Right atrium auricular region (tissue), 2 donors: ENCODE measurements around the gene EFCAB5. TPM values are rescaled to one million over a fixed set of nuclear protein-coding genes. Genes with fewer than 3 reads are reported as not detected.
"Not testable (repeated sequence)": the region's sequence is repeated elsewhere in the genome, so short reads cannot be mapped to it uniquely, and the experiment has no call there.

Experiments used
- DNase-seq: peaks from one replicate; pipeline ENCODE4 v3.0.0-alpha.2; 2019; ENCODE audit warnings: low spot score
- H3K27ac ChIP-seq, 2 donors: fragments of 200-600 bp; sonication (generic); 1 replicate in 1 of 2; 2 replicates in 1 of 2; pipeline ENCODE4 v1.5.1; 2016 to 2019
- H3K27me3 ChIP-seq, 2 donors: fragments of 200-600 bp; sonication (generic); one replicate each; pipeline versions ENCODE4 v1.5.1 to v1.6.0; 2017 to 2019
- H3K36me3 ChIP-seq: fragments of 200-600 bp; sonication (generic); one replicate; pipeline ENCODE4 v1.5.1; 2016
- H3K4me1 ChIP-seq, 2 donors: fragments of 200-600 bp; sonication (generic); one replicate each; pipeline versions ENCODE4 v1.5.1 to v1.6.0; 2017 to 2019
- H3K4me3 ChIP-seq, 2 donors: fragments of 200-600 bp; sonication (generic); 1 replicate in 1 of 2; 2 replicates in 1 of 2; pipeline ENCODE4 v1.5.1; 2017 to 2019; ENCODE audit warnings: mild to moderate bottlenecking in 1 of 2, moderate library complexity in 1 of 2
- H3K9me3 ChIP-seq, 2 donors: fragments of 200-600 bp; sonication (generic); one replicate each; pipeline ENCODE4 v1.5.1; 2019
- CTCF ChIP-seq, 2 donors: fragments of 200-600 bp; sonication (generic); IDR thresholded peaks; one replicate each; pipeline ENCODE4 v1.5.1; 2019; ENCODE audit warnings: antibody characterized with exemption in 2 of 2
- total RNA-seq, 2 donors: library from RNA; depleted of rRNA; stranded (reverse); fragments of >200 nt; gene quantifications; one replicate each; pipeline ENCODE4 v1.1.0, GENCODE V29; 2016

The EFCAB5 gene
- total RNA-seq, 2 donors from 2014 or later: not detected

GRCh38 chr17:30132615-30133014 lies 191.2 kb downstream of the EFCAB5 start:
- Histone ChIP-seq H3K9me3 (no peaks in the 10 kb centered on the region), H3K27me3 (no peaks in the 10 kb centered on the region), H3K27ac (no peak overlapping the region), H3K4me3 (no peak overlapping the region), H3K36me3 (peaks cover 11% of the 10 kb centered on the region), H3K4me1 (no peaks in the 10 kb centered on the region)
- TF ChIP-seq CTCF (IDR thresholded peaks at IDR 0.05): no peak
- DNase-seq: no peak

- no peak for TF ChIP-seq CTCF (IDR thresholded peaks at IDR 0.05)
- Histone ChIP-seq H3K9me3 (no peaks in the 10 kb centered on the region), H3K4me3 (no peak overlapping the region), H3K36me3 (peaks cover 7% of the 10 kb centered on the region), H3K27me3 (no peaks in the 10 kb centered on the region), H3K4me1 (peaks cover 0 to 3% of the 10 kb centered on the region in 2 donors), H3K27ac (no peak overlapping the region)
- DNase-seq: no peak
Observed at GRCh38 chr17:30133197-30133596, 191.8 kb downstream of the EFCAB5 start.

- no peak for DNase-seq
- H3K36me3 ChIP-seq: peaks cover 7% of the 10 kb centered on the region
- TF ChIP-seq CTCF (IDR thresholded peaks at IDR 0.05): no peak
- H3K27ac ChIP-seq: no peak overlapping the region
- no peaks in the 10 kb centered on the region for H3K27me3 ChIP-seq
- H3K4me1 ChIP-seq: peaks cover 0 to 6% of the 10 kb centered on the region in 2 donors
- H3K9me3 ChIP-seq: no peaks in the 10 kb centered on the region
- no peak overlapping the region for H3K4me3 ChIP-seq
Observed at GRCh38 chr17:30134551-30134950, 193.1 kb downstream of the EFCAB5 start.

- Histone ChIP-seq H3K27ac (no peak overlapping the region), H3K4me1 (peaks cover 0 to 6% of the 10 kb centered on the region in 2 donors), H3K27me3 (no peaks in the 10 kb centered on the region), H3K4me3 (no peak overlapping the region), H3K36me3 (peaks cover 7% of the 10 kb centered on the region), H3K9me3 (no peaks in the 10 kb centered on the region)
- DNase-seq: no peak
- no peak for TF ChIP-seq CTCF (IDR thresholded peaks at IDR 0.05)
Observed at GRCh38 chr17:30137158-30137557, 195.7 kb downstream of the EFCAB5 start.

GRCh38 chr17:30147860-30148259 lies 206.4 kb downstream of the EFCAB5 start:
- not testable (repeated sequence) for DNase-seq, H3K9me3 ChIP-seq, H3K27me3 ChIP-seq, H3K27ac ChIP-seq, H3K36me3 ChIP-seq, H3K4me1 ChIP-seq, H3K4me3 ChIP-seq

GRCh38 chr17:30148376-30148775 lies 206.9 kb downstream of the EFCAB5 start:
- no peak overlapping the region for H3K4me3 ChIP-seq
- no peak for DNase-seq
- H3K9me3 ChIP-seq: no peaks in the 10 kb centered on the region
- no peaks in the 10 kb centered on the region for H3K27me3 ChIP-seq
- no peak overlapping the region for H3K27ac ChIP-seq
- H3K36me3 ChIP-seq: no peaks in the 10 kb centered on the region
- no peak for TF ChIP-seq CTCF (IDR thresholded peaks at IDR 0.05)
- H3K4me1 ChIP-seq: no peaks in the 10 kb centered on the region
